Measurements from ENCODE around the gene PPP1R10. TPM values are rescaled to one million over a fixed set of nuclear protein-coding genes. Genes with fewer than 3 reads are reported as not detected.

PPP1R10 gene
- total RNA-seq, 1 experiment from 2014 or later = 123 TPM

DNA sequence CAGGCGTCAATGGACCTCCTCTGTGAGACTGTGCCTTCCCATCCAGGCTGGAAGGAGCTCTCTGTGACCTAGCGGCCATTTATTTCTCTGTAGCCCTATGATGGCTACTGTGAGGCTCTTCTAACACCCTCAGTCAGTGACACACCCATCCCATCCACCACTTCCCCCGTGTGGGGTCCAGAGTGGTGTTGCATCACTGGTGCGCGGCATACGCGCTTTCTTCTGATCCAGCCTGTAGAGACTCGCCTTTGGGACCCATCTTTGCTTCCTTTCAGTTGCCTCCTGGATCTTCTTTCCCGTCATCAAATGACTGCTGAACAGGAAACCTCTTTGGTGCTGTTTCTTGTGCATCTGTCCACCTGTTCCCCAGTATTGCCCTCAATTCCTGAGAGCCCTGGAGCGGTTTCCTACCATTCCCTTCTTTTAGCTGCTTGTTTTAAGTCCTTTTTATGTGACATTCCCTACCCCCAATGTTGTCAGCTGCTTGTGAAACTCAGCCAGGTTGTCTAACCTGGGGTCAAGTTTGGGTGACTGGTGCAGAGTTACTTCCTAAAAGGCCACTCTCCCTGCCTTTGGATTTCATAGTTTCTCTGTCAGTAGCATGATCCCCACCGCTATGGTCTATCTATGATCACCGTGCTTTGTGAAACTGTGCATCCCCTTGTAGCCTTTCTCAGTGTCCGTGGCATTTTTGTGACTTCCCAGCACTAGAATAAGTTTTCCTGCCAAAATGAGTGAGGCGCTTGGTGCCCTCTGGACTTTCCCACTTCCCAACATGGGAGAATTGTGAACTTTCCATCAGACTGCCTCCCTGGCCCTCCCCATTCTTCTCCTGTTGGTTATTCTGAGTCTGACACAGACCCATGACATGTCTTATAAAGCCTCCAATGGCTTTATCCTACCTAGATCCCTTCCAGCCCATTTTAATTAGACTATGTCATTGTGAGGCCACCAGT, 54.3 kb downstream of the PPP1R10 start:
- Histone ChIP-seq H3K4me2 (ENCODE audit: insufficient read depth, insufficient read length, low read length) (no peak overlapping the region), H3K23ac (ENCODE audit: insufficient read length, low read depth, low read length) (no peak overlapping the region), H3K4ac (ENCODE audit: low read depth, low read length) (no peak overlapping the region), H3K23me2 (ENCODE audit: insufficient read length, low read depth, low read length, poor library complexity, severe bottlenecking) (peaks cover under 1% of the 10 kb centered on the region), H4K20me1 (ENCODE audit: control insufficient read depth, insufficient read depth, insufficient read length) (no peaks in the 10 kb centered on the region), H3T11ph (ENCODE audit: low read length) (no peak overlapping the region), H2BK20ac (ENCODE audit: low read depth, low read length, poor library complexity, severe bottlenecking) (no peak overlapping the region), H3K79me2 (ENCODE audit: insufficient read depth, low read length) (peaks cover 3% of the 10 kb centered on the region; the same call in 1 of the 2 replicates), H3K27ac (ENCODE audit: insufficient read length, low read depth, low read length) (no peak overlapping the region), H4K8ac (replicated peaks; ENCODE audit: insufficient read length, low read depth, low read length) (no peak overlapping the region), H2BK12ac (ENCODE audit: insufficient read length, low read depth, low read length) (no peak overlapping the region), H3K27me3 (ENCODE audit: insufficient read depth, low read length) (no peaks in the 10 kb centered on the region), H3K56ac (ENCODE audit: insufficient read length, low read depth, low read length) (no peak overlapping the region), H2AK5ac (ENCODE audit: insufficient read length, low read length) (no peak overlapping the region), H3K9ac (ENCODE audit: extremely low read depth, insufficient read length, low read length) (no peak overlapping the region), H2BK120ac (ENCODE audit: low read depth, low read length, poor library complexity, severe bottlenecking) (no peak overlapping the region), H2BK15ac (ENCODE audit: low read depth, low read length) (no peak overlapping the region), H3K79me1 (ENCODE audit: insufficient read depth, low read depth, low read length, poor library complexity, severe bottlenecking) (no peaks in the 10 kb centered on the region), H3K14ac (ENCODE audit: insufficient read depth, low read length) (no peak overlapping the region), H3K4me1 (ENCODE audit: insufficient read depth, low read length) (no peaks in the 10 kb centered on the region), H4K5ac (ENCODE audit: insufficient read length, low read depth, low read length) (no peak overlapping the region), H2AFZ (ENCODE audit: low read length) (no peak overlapping the region), H2BK5ac (ENCODE audit: insufficient read length, low read length) (no peak overlapping the region), H3K18ac (ENCODE audit: insufficient read length, low read depth, low read length) (no peak overlapping the region), H3K9me3 (ENCODE audit: control insufficient read depth, low read depth, low read length) (no peaks in the 10 kb centered on the region), H4K91ac (ENCODE audit: insufficient read length, low read depth, low read length) (no peak overlapping the region)
- no peak for TF ChIP-seq CTCF (conservative IDR thresholded peaks at IDR 0.05)
- H3K27ac Mint-ChIP-seq = no peak overlapping the region
- H3K36me3 Mint-ChIP-seq (ENCODE audit: insufficient read depth in 1 of 3, low read depth in 3 of 3) = peaks cover 17 to 45% (median 35%) of the 10 kb centered on the region in 3 experiments; a peak in 6 of 7 replicates
- H3K4me3 Mint-ChIP-seq = no peak overlapping the region
- no peaks in the 10 kb centered on the region; the same call in 1 of the 2 replicates for H3K27me3 Mint-ChIP-seq (ENCODE audit: low read depth)
- DNase-seq = no peak
- peaks cover 3 to 4% of the 10 kb centered on the region in 2 experiments; a peak in 3 of 4 replicates for H3K4me1 Mint-ChIP-seq
- H3K9me3 Mint-ChIP-seq = no peaks in the 10 kb centered on the region
- no CpG with 5 or more reads among the region's 14 CpGs for WGBS (ENCODE audit: extremely low coverage, insufficient read length, low lambda C conversion rate)

Measured in H9 (cell line).